ENCODE results near the gene SINHCAF.
"Not testable (repeated sequence)": the region's sequence is repeated elsewhere in the genome, so short reads cannot be mapped to it uniquely, and the experiment has no call there.

Gene SINHCAF, protein sequence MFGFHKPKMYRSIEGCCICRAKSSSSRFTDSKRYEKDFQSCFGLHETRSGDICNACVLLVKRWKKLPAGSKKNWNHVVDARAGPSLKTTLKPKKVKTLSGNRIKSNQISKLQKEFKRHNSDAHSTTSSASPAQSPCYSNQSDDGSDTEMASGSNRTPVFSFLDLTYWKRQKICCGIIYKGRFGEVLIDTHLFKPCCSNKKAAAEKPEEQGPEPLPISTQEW

DNA sequence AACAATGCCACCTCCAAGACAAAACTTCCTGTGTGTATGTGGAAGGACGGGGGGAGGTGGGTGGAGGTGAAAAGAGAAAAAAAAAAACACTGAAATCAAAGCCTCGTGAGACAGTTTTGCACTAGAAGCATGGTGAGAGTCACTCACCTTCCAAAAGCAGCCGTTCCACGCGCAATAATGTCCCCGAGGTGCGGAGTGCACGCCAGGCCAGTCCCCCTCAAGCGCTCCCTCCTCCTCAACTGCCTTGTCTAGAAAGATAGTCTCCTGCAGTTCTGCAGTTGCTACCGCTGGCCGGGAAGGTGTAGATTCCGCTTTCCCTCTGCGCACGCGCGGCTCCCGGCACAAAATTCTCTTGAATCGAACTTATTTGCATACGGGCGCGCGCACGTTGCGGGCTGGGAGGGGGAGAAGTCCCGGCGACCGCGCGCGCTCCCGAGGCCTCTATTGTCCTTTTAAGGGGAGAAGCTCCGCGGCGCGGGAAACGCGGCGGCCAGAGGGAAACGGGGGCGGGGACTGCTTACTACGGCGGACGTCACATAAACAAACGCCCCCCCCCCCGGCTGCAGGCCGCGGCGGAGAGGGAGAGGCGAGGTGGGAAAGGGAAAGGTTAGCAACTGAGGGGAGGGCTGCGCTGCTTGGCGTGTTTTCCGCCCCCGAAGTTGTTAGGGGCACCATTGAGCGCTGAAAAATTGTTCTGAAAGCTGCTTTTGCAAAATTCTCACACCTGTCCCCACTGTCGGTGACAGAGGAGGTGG is at the start of gene SINHCAF:
TSS of gene SINHCAF (minus strand) at position 274 of the 755 bp plus-strand sequence. CDS start 27,946 bp downstream, outside the sequence.
- peak; percentile 99 for DNase-seq

DNA sequence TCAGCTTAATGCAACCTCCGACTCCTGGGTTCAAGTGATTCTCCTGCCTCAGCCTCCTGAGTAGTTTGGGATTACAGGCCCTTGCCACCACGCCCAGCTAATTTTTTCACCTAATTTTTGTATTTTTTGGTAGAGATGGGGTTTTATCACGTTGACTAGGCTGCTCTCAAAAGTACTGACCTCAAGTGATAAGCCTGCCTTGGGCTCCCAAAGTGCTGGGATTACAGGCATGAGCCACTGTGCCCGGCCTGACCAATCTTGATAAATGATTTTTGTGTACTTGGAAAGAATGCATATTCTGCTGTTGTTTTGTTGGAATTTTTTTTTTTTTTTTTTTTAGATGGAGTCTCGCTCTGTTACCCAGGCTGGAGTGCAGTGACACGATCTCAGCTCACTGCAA is 49.5 kb upstream of the SINHCAF start:
- not testable (repeated sequence) for DNase-seq

- DNase-seq, result no peak
Measured at GRCh38 chr12:31371256-31371620, 45.3 kb upstream of the SINHCAF start.

GRCh38 chr12:31370531-31371255 is 44.7 kb upstream of the SINHCAF start:
- no peak for DNase-seq

GRCh38 chr12:31369712-31370521 is 44.0 kb upstream of the SINHCAF start:
- no peak for DNase-seq

GRCh38 chr12:31368666-31369361 is 42.9 kb upstream of the SINHCAF start:
- DNase-seq, result no peak

GRCh38 chr12:31366104-31366621 is 40.2 kb upstream of the SINHCAF start:
- DNase-seq, result no peak

- DNase-seq, result no peak
Measured at GRCh38 chr12:31363831-31364230, 37.9 kb upstream of the SINHCAF start.

GRCh38 chr12:31363416-31363809 is 37.5 kb upstream of the SINHCAF start:
- no peak for DNase-seq

- no peak for DNase-seq
Measured at GRCh38 chr12:31362759-31363415, 36.9 kb upstream of the SINHCAF start.

DNA sequence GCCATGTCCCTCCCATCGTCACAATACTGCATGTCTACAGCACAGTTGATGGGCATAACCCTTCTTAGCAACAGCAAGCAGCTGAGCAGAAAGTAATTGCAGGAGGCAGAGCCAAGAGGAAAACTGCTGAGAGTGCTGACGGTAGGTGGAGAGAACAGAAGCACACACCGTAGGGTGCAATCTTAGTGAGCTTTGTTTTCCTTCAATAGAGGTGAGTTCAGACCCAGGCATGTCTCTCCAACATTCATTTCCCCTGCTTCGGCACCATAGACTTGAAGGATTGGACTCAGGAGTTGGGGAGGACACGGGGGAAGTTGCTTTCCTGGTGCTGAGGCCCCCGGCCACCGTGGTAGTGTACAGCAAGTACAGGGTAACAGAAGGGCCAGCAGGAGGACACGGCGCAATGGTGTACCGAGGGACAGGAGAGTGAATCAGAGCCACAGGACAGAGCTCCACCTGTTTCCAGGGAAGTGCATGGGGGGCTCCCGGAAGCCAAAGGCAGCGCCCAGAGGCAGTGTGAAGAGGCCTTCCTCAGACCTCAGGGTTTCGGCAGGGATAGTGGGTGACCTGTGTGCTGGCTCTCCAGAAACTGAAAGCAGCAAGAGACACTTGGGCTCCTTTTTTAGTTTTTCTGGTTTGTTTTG is 36.3 kb upstream of the SINHCAF start:
- DNase-seq, result no peak

GRCh38 chr12:31361730-31362114 is 35.8 kb upstream of the SINHCAF start:
- no peak for DNase-seq

- DNase-seq, result no peak
Measured at GRCh38 chr12:31355747-31356107, 29.8 kb upstream of the SINHCAF start.

DNA sequence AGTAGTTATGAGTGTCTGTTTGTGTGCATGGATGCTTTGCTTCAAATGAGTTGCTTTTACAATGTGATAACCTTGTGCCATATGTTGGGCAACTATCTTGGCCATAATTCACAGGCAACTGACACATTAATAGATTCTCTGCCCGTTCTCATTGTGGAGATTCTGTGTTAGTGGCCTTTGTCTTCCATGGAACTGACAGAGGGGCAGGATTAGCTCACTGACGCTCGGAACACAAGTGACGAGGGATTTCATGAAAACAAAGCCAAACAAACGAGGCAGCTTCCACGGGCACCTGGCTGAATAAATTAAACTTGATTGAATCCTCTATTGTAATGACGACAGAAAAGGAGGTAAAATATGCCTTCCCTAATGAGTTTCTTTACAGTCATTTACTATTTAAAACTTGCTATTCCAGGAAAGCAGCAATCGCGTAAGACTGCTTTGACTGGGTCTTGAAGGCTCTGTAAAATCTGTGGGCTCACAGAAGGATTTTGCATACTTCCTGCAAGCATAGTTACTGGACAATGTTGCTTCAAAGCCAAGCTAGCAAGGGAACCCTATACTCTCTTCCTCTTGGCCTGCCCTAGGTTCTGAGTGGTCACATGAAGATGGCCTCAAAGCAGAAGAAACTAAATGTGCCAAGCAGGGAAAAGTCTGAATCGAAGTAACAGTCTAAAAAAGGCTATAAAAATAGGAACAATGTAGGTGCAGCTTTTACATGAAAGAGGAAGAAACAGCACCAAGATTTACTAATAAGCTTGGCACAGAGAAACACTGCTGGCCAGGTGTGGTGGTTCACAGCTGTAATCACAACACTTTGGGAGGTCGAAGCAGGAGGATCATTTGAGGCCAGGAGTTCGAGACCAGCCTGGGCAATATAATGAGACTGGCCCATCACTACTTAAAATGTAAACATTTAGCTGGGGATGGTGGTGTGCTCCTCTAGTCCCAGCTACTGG is 28.1 kb upstream of the SINHCAF start:
- DNase-seq, result no peak

DNA sequence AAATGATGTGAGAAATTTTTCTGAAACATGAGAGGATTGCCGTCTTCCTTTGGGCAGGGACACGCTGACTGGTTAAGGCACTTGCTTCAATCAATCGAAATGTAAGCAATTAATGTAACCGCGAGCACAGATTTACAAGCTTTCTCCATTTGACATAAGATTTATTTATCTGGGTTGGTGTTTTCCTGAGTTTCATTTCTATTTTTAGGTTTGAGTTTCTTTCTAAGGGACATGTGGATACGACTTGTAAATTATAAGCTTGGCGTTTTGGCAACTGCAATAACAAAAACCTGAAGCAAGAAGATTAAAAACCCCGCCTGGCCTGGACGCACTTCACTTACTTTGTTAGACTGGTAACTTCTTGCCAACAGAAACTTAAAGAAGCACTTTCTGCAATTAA is 20.3 kb upstream of the SINHCAF start:
- DNase-seq, result no peak

- no peak for DNase-seq
Measured at GRCh38 chr12:31343139-31343538, 17.2 kb upstream of the SINHCAF start.

DNA sequence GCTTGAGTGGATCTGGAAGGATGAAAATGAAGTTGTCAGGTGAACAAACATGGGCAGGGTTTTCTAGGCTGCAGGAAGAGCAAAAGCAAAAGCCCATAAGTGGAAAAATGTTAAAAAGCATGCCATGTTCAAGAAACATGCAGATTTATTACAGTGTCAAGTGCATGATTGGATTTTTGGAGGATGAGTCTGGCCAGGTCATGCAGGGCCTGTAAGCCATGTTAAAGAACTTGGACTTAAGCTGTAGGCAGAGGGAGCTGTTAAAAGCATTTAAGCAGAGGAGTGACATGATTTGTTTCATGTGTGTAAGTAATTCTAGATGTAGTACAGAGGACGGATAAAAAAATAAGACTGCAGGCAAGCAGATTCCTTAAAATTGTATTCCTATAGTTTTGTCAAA is 16.3 kb upstream of the SINHCAF start:
- no peak for DNase-seq

DNA sequence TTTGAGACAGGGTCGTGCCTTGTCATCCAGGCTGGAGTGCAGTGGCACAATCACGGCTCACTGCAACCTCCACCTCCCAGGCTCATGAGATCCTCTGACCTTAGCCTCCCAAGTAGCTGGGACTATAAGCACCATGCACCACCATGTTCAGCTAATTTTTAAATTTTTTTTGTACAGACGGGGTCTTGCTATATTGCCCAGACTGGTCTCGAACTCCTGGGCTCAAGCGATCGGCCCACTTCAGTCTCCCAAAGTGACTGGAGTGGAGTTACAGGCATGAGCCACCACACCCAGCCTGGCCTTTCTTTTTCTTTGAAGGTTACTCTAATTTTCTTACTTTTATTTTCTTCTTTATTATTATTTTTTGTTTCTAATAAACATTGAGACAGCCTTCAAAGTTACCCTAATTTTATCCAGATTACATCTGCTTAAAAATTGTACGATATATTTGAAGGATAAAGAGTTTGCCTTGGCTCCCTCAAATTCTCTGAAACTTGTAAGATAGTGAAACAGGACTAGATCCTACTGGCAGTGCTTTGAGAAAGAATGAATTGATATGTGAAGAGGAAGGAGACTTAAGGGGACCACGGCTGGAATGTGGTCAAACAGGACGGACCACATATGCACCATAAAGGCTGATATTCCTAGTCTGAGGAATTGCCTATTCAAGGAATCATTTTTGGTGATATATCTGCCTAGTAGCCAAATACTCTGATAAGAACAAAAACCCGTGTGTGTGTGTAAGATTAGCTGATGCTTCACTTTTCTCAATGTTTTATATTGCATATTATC is 14.1 kb upstream of the SINHCAF start:
- DNase-seq, result no peak

DNA sequence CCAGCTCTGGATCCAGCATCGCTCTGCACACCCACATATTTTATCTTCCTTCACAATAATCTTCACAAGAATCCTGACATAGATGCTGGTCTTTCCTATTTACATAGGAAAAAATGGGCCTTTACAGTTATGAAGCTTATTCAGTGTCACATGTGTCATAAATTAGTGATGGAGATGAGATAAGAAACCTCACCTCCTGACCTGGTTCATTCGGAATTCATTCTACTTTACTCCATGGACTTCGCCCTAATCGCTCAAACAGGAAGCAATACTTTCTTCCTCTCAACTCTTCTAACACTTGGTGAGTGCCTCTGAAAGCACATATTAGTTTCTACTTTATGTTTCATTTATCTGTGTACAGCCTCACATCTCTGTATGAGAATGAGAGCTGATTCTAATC is 12.0 kb upstream of the SINHCAF start:
- DNase-seq, result no peak
